HG03135 (cell line): Measurements from ENCODE around the gene DNAH9.

Experiments used
- ATAC-seq: cut with Tn5 transposase; IDR thresholded peaks from one replicate; pipeline ENCODE4 v1.9.1; 2021; ENCODE audit warnings: mild to moderate bottlenecking, moderate library complexity; ENCODE audit not compliant: unreplicated experiment

Gene DNAH9

GRCh38 chr17:11598274-11599221 is at the start of gene DNAH9:
Gene DNAH9 (plus strand): TSS chr17:11598470. CDS start chr17:11598499, 29 bp downstream.
- ATAC-seq: no peak

- no peak for ATAC-seq
These were observed 47.8 kb upstream of the DNAH9 start for GRCh38 chr17:11550431-11550830.

- ATAC-seq: no peak
These were observed 46.8 kb upstream of the DNAH9 start for GRCh38 chr17:11551442-11551841.

DNA sequence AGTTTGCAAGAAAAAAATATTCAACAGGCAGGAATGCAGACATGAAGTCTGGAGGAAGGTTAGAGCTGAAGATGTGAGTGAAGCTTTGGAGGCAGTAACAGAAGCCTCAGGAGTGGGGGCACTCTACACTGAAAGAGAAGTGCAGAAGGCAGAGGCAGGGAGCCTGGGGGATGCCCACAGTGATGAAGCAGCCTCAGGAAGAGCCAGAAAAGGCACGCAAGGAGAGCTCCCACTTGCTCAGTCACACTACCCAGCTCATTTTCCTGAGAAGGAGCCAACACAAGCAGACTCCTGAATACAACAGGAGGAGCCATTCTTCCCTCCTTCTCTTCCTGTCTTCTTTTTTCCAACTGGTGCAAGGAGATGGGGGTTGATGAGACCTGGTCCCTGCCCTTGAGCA is 45.1 kb upstream of the DNAH9 start:
- no peak for ATAC-seq

GRCh38 chr17:11554042-11554441 is 44.2 kb upstream of the DNAH9 start:
- ATAC-seq: no peak

- no peak for ATAC-seq
These were observed 43.7 kb upstream of the DNAH9 start for GRCh38 chr17:11554542-11554941.

- ATAC-seq: no peak
These were observed 42.7 kb upstream of the DNAH9 start for GRCh38 chr17:11555530-11555929.

- ATAC-seq: no peak
These were observed 40.4 kb upstream of the DNAH9 start for GRCh38 chr17:11557727-11558452.

- ATAC-seq: no peak
These were observed 39.5 kb upstream of the DNAH9 start for GRCh38 chr17:11558681-11559234.

DNA sequence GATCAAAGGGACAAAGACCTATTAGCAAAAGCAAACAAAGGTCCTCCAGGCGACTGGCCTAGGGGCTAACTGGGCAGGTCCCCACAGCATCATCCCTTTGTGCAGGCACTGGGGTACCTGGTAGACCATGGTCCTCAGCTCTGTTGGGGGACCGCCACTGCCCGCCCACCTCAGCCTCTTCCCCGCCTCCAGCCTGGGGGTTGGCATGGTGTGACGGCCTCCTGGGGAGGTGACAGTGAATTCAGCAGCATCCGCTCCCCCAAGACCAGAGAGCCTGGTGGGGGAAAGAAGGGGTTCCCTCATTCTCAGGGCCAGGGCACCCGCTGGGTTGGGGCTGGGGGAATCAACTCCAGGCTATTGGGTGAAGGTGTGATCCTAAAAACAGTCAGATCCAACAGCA is 38.7 kb upstream of the DNAH9 start:
- ATAC-seq: no peak

GRCh38 chr17:11561281-11561680 is 37.0 kb upstream of the DNAH9 start:
- ATAC-seq: no peak

GRCh38 chr17:11561702-11562101 is 36.6 kb upstream of the DNAH9 start:
- ATAC-seq: no peak

DNA sequence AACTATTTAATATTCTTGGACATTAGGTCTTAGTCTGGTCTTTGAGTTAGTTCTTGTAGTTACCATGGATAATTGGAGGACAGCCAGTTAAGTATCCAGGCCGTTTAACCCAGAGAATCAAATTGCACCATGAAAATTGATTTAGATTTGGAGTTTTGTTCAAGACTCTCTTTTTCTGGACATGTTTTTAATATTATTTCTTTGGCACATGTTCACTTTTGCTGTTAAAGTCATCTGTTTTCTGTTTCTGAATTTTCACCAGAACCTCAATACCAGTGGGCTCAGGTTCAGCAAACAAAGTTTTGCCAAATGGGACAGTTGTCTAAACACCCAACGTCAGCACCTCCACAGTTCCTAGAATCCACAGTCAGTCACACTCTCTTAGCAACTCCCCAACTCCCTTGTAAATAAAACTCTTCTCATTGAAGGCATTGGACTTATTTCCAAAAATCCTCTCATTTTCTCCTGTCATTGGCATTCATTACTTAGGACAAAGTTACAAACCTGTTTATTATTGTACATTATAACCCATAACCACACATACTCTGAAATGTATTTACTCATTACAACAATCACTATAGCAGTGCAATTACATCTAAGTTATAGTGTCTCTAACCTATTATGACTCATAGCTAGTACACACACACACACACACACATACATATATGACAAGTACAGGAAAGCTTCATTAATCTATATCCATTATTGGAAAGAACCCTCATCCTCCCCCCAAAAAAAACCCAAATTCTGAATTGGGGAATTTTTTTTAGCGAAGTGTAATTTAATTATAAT is 33.5 kb upstream of the DNAH9 start:
- no peak for ATAC-seq

GRCh38 chr17:11565591-11565990 is 32.7 kb upstream of the DNAH9 start:
- no peak for ATAC-seq

GRCh38 chr17:11578998-11579397 is 19.3 kb upstream of the DNAH9 start:
- ATAC-seq: no peak

DNA sequence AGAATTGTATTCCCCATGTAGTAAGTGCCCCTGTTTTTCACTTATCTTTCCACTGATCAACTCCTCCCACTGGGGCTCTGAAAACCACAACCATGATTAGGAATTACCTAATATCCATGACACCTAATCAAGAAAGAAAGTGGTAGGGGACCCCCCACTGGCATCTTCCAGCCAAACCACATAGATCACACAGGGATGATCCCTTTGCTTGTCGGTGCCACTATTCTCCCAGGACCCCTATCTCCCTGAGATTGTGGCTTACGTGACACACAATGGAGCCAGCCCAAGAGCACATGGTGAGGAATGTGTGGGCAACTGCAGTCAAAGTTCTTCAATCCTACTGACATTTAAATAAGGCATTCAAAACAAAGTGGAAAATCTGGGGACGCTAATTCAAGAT is 17.6 kb upstream of the DNAH9 start:
- no peak for ATAC-seq

DNA sequence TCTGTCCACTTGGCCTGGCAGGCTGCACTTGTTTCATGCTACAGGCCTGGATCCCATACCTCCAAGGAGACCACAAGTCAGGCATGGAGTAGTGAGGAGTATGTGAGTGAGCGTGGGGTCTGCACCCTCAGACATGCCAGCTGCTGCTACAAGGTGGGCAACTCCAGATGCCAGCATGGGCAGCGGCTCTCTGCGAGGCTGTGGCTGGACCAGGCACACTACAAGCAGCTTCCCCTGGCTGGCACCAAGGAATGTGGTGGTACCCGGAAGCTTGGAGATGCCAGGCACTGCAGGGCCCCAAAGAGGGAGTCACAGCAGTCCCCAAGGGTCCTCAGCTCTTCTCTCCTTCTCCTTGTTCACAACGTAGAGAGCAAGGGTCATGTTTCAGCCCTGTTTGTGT is 16.1 kb upstream of the DNAH9 start:
- ATAC-seq: no peak

DNA sequence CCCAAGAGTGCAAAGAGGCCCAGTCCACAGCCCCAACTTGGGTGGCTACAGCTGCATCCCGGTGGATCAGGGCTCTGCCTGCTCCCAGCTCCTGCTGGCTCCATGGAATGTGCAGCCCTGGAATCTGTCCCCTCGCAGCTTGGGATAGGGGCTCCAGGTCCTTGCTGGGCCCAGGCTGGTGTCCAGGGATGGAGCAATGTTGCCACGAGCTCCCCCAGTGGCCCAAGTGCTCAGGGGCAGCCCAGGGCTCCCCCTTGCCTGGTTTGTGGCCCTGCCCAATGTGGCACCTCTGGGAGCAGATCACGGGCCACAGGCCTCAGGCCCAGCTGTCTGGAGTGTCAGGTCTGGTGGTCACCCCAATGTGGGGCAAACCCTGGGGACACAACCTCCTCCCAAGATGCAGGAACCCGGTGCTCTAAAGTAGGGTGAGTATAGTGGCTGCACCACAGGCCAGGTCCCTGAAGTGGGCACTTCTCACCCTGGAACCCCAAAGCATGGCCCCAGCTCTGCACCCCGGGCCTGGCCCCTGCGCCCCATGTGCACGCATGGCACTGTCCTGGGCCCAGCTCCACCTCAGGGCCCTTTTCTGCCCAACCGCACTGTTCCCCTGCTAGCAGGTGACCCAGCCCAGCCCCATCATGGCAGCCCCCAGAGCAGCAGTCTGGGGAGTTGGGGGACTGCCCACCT is 14.8 kb upstream of the DNAH9 start:
- ATAC-seq: no peak

DNA sequence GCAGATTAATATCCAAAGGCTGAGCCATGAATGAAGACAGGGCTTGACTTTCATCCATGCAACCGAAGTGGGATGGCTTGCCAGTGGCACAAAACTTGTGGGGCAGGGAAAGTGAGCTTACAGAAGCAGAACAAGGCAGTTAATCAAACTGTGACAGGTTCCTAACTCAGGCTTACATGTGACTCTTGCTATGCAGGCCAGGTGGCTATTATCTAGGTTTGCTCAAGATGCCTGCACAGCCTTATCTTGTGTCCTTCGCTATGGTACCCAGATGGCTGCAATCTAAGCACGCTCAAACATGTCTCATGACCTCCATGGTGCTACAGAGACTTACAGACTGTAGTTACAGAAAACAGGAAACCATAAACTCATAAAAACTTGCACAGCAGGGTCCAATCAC is 8.6 kb upstream of the DNAH9 start:
- no peak for ATAC-seq

GRCh38 chr17:11601661-11602060 is 3.4 kb downstream of the DNAH9 start:
- ATAC-seq: no peak
